Activated B cell treated with CpG ODN at 0.5 μM for 24 hours (primary cell): Measurements from ENCODE around the gene MEAF6. TPM values are rescaled to one million over a fixed set of nuclear protein-coding genes. Genes with fewer than 3 reads are reported as not detected.

Experiments
- ATAC-seq: fragments of 200-7000 bp; cut with Tn5 transposase; one replicate; pipeline ENCODE4 v1.10.0; 2021; ENCODE audit warnings: low read depth, mild to moderate bottlenecking, moderate library complexity
- CTCF ChIA-PET: fragments of 350-600 bp; sonication (Branson Sonifier 250); formaldehyde crosslinking; loops from one replicate; lab custom pipeline; 2021; ENCODE audit warnings: antibody characterized with exemption; lab: Charles Lee
- POLR2A ChIA-PET: fragments of 350-600 bp; sonication (Branson Sonifier 250); formaldehyde crosslinking; loops from one replicate; lab custom pipeline; 2021; ENCODE audit warnings: antibody characterized with exemption; lab: Charles Lee
- DNase-seq: peaks from one replicate; pipeline ENCODE4 v3.0.0; 2022
- H3K27ac Mint-ChIP-seq: one replicate; pipeline ENCODE4 v1.8.0; 2020; ENCODE audit warnings: mixed read lengths
- H3K27me3 Mint-ChIP-seq: one replicate; pipeline ENCODE4 v1.8.0; 2021; ENCODE audit warnings: mixed read lengths
- H3K36me3 Mint-ChIP-seq: one replicate; pipeline ENCODE4 v1.8.0; 2021; ENCODE audit warnings: low read depth, mixed read lengths
- H3K4me1 Mint-ChIP-seq: one replicate; pipeline ENCODE4 v1.8.0; 2021; ENCODE audit warnings: mixed read lengths
- H3K4me3 Mint-ChIP-seq: one replicate; pipeline ENCODE4 v1.8.0; 2020; ENCODE audit warnings: mild to moderate bottlenecking, mixed read lengths
- H3K9me3 Mint-ChIP-seq: one replicate; pipeline ENCODE4 v1.8.0; 2020; ENCODE audit warnings: mixed read lengths
- intact Hi-C: fragments of 100-400 bp; cut with micrococcal nuclease; formaldehyde crosslinking; loops from one replicate; pipeline ENCODE4 v1.15.1; 2024
- total RNA-seq: library from RNA; stranded (reverse); gene quantifications from 2 replicates; pipeline ENCODE4 v1.2.3, GENCODE V29; 2022
- TF ChIP-seq, protein P1 (sequence below): fragments of 200-600 bp; IDR thresholded peaks from one replicate; pipeline ENCODE4 v1.8.0; 2022; ENCODE audit warnings: antibody characterized with exemption, mild to moderate bottlenecking

MEAF6 gene
- total RNA-seq, 1 donor from 2014 or later, result 59.9 TPM

DNA sequence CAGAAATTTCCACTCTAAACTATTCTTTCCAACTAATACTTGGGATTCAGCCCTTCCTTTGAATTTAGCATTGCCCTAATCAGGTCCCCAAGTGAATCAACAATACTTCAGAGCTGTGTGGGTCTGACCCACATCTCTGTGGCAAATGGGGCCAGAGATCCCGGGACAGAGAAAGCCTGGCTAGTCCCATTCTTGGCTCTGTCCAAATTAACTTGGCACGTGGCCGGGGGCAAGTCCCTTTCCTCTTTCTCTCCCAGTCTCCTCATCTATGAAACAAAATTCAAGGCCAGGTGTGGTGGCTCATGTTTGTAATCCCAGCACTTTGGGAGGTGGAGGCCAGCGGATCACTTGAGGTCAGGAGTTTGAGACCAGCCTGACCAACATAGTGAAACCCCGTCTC is 46.5 kb downstream of the MEAF6 start:
- no peak overlapping the region for H3K4me3 Mint-ChIP-seq
- no peak for DNase-seq
- ATAC-seq, result no peak
- ChIA-PET POLR2A (interaction anchor here (2.0 kb wide), 1 partner anchor 9 kb away, joined by 9 read pairs; no protein-coding TSS in a partner anchor), CTCF (interaction anchor here (1.2 to 1.9 kb wide), 2 partner anchors 13 to 19 kb away, joined by 4 to 9 read pairs; no protein-coding TSS in a partner anchor)
- H3K36me3 Mint-ChIP-seq, result no peaks in the 10 kb centered on the region
- peaks cover 6% of the 10 kb centered on the region for H3K27me3 Mint-ChIP-seq
- no peak overlapping the region for H3K27ac Mint-ChIP-seq
- H3K4me1 Mint-ChIP-seq, result peaks cover 5% of the 10 kb centered on the region
- no peaks in the 10 kb centered on the region for H3K9me3 Mint-ChIP-seq
- intact Hi-C loops, result no loop called here
- TF ChIP-seq, protein P1, sequence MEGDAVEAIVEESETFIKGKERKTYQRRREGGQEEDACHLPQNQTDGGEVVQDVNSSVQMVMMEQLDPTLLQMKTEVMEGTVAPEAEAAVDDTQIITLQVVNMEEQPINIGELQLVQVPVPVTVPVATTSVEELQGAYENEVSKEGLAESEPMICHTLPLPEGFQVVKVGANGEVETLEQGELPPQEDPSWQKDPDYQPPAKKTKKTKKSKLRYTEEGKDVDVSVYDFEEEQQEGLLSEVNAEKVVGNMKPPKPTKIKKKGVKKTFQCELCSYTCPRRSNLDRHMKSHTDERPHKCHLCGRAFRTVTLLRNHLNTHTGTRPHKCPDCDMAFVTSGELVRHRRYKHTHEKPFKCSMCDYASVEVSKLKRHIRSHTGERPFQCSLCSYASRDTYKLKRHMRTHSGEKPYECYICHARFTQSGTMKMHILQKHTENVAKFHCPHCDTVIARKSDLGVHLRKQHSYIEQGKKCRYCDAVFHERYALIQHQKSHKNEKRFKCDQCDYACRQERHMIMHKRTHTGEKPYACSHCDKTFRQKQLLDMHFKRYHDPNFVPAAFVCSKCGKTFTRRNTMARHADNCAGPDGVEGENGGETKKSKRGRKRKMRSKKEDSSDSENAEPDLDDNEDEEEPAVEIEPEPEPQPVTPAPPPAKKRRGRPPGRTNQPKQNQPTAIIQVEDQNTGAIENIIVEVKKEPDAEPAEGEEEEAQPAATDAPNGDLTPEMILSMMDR, result no peak

DNA sequence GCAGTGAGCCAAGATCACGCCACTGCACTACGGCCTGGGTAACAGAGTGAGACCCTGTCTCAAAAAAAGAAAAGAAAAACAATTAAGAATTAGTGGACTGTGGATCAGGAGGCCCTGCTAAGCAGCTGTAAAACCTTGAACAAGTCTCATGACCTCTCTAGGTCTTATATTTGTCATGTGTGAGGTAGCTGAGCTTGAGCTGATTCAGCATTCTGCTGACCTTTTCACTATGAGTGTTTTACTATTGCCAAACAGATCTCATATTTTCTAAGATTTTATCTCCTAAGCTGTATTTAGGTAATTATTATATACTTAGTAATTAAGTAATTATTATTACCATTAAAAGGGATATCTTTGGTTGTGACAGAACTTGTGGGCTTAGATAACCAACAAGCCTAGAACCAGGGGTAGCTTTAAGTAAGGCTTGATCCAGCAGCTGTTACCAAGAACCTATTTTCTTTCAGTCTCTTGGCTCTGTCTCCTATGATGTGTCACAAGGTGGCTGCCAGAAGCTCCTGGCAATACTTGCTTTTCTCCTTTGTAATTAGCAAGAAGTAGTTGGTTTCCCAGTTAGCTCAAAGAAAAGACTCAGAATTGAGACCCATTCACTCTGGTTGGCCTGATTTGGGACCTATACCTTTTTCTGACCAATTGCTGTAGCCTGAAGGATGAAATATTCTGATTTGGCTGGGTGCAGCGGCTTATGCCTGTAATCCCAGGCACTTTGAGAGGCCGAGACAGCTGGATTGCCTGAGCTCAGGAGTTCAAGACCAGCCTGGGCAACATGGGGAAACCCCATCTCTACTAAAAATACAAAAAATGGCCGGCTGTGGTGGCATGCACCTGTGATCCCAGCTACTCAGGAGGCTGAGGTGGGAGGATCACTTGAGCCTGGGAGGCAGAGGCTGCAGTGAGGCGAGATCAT is 48.7 kb downstream of the MEAF6 start:
- CTCF ChIA-PET, result interaction anchor here (1.4 to 1.5 kb wide), 2 partner anchors 11 to 21 kb away, joined by 13 to 18 read pairs; no protein-coding TSS in a partner anchor
- Mint-ChIP-seq H3K4me1 (no peaks in the 10 kb centered on the region), H3K36me3 (no peaks in the 10 kb centered on the region), H3K4me3 (no peak overlapping the region), H3K27ac (no peak overlapping the region), H3K9me3 (no peaks in the 10 kb centered on the region), H3K27me3 (peaks cover 2% of the 10 kb centered on the region)
- TF ChIP-seq, protein P1, result no peak
- no peak for ATAC-seq
- intact Hi-C loops, result no loop called here
- POLR2A ChIA-PET, result interaction anchor here (1.3 to 2.2 kb wide), 2 partner anchors 11 to 21 kb away, joined by 5 to 20 read pairs; no protein-coding TSS in a partner anchor
- DNase-seq, result no peak

DNA sequence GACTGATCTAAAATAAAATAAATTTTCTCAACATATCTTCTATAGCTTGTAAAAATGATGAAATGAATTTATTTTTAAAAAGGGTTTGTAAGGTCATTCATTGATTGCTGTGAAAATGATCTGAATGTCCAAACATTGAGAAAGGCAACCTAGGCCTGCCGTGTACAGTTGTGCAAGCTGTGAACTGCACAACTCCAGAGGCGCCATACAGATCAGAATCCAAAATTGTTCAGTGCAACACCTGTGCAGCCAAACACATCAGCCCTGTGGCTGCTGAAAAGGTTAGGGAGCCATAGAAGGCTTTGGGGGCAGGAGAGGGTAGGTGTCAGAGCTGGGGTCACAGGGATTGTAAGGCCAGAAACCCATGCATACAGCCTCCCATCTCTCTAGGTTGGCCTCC is 50.1 kb downstream of the MEAF6 start:
- CTCF ChIA-PET, result interaction anchor here (2.1 to 3.3 kb wide), 2 partner anchors 10 to 22 kb away, joined by 5 to 27 read pairs; no protein-coding TSS in a partner anchor

DNA sequence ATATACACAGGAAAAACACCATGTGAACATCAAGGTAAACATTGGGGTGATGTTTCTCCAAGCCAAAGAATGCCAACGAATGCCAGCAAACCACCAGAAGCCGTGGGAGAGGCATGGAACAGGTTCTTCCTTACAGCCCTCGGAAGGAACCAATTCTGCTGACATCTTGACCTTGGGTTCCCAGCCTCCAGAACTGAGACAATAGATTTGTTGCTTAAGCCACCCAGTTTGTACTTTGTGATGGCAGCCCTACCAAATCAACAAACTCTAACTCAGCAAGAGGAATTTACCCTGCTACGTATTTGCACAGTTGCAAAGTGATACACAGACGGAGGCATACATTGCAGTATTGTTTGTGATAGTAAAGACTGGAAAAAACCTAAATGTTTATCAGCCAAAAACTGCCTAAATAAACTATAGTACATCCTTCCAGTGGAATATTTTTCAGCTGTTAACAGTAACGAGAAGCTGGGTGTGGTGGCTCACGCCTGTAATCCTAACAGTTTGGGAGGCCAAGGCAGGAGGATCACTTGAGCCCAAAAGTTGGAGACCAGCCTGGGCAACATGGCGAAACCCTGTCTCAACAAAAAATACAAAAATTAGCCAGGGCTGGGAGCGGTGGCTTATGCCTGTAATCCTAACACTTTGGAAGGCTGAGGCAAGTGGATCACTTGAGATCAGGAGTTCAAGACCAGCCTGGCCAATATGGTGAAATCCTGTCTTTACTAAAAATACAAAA is 52.7 kb downstream of the MEAF6 start:
- CTCF ChIA-PET, result interaction anchor here (1.0 to 3.3 kb wide), 2 partner anchors 8 to 25 kb away, joined by 3 to 27 read pairs; no protein-coding TSS in a partner anchor
- H3K36me3 Mint-ChIP-seq, result no peaks in the 10 kb centered on the region
- ATAC-seq, result no peak
- H3K27me3 Mint-ChIP-seq, result no peaks in the 10 kb centered on the region
- no peak overlapping the region for H3K4me3 Mint-ChIP-seq
- intact Hi-C loops, result no loop called here
- no peak overlapping the region for H3K27ac Mint-ChIP-seq
- no peak for DNase-seq
- TF ChIP-seq, protein P1, result no peak
- no peaks in the 10 kb centered on the region for H3K4me1 Mint-ChIP-seq
- POLR2A ChIA-PET, result interaction anchor here (1.2 kb wide), 1 partner anchor 15 kb away, joined by 3 read pairs; no protein-coding TSS in a partner anchor
- H3K9me3 Mint-ChIP-seq, result no peaks in the 10 kb centered on the region

More for the DNA sequence above, 50.1 kb downstream of the MEAF6 start:
- no peak overlapping the region for H3K4me3 Mint-ChIP-seq
- intact Hi-C loops, result no loop called here
- no peaks in the 10 kb centered on the region for H3K9me3 Mint-ChIP-seq
- H3K4me1 Mint-ChIP-seq, result no peaks in the 10 kb centered on the region
- H3K27ac Mint-ChIP-seq, result no peak overlapping the region
- DNase-seq (no peak), ATAC-seq (no peak)
- POLR2A ChIA-PET, result interaction anchor here (1.0 kb wide), 1 partner anchor 10 kb away, joined by 3 read pairs; the partner anchor contains the start of gene ZC3H12A
- H3K27me3 Mint-ChIP-seq, result no peaks in the 10 kb centered on the region
- H3K36me3 Mint-ChIP-seq, result no peaks in the 10 kb centered on the region
- TF ChIP-seq, protein P1, result no peak
